A549 (cell line): ENCODE data around the gene TAF9B.

Source experiments
- CHD2 ChIP-seq: fragments of 150-350 bp; IDR thresholded peaks from 2 replicates; pipeline ENCODE4 v1.6.1; 2014; ENCODE audit warnings: low read length; ENCODE audit not compliant: partially characterized antibody
- CTCF ChIP-seq: fragments of >200 bp; sonication (Bioruptor Twin); formaldehyde crosslinking; IDR thresholded peaks from 3 replicates; pipeline ENCODE4 v1.5.1; 2016

- TF ChIP-seq CTCF (no peak), CHD2 (no peak)
Measured at GRCh38 chrX:78105944-78106650, 33.4 kb downstream of the TAF9B start.
